Ovary (tissue), 9 donors: ENCODE data around the gene MORC4. TPM values are rescaled to one million over a fixed set of nuclear protein-coding genes. Genes with fewer than 3 reads are reported as not detected.

ENCODE experiments used
- DNase-seq, 5 donors: peaks; one replicate each; pipeline ENCODE4 v3.0.0-alpha.2; 2019 to 2020
- H3K27ac ChIP-seq, 2 donors: fragments of 200-600 bp; one replicate each; pipeline versions ENCODE4 v1.5.1 to v1.8.0; 2019 to 2022
- H3K27me3 ChIP-seq: fragments of 200-600 bp; one replicate; pipeline ENCODE4 v1.8.0; 2022
- H3K36me3 ChIP-seq: fragments of 200-600 bp; sonication (generic); one replicate; pipeline ENCODE4 v1.5.1; 2019
- H3K4me1 ChIP-seq: one replicate; pipeline ENCODE4 v1.8.1; 2013; ENCODE audit warnings: mild to moderate bottlenecking, moderate library complexity; ENCODE audit not compliant: insufficient read depth
- H3K4me3 ChIP-seq: fragments of 200-600 bp; sonication (generic); one replicate; pipeline ENCODE4 v1.5.1; 2017
- H3K9me3 ChIP-seq, 2 donors: fragments of 200-600 bp in 1 of 2; sonication (generic) in 1 of 2; one replicate each; pipeline versions ENCODE4 v1.5.1 to v1.8.1; 2013 to 2019; ENCODE audit warnings: mild to moderate bottlenecking in 1 of 2, moderate library complexity in 1 of 2
- CTCF ChIP-seq, 3 donors: fragments of 450-650 bp in 2 of 3; fragments of 200-600 bp in 1 of 3; IDR thresholded peaks; one replicate each; pipeline versions ENCODE4 v1.5.1 to v1.8.0; 2016 to 2022; ENCODE audit warnings: antibody characterized with exemption in 3 of 3, mild to moderate bottlenecking in 1 of 3
- EP300 ChIP-seq: sonication (generic); formaldehyde crosslinking; IDR thresholded peaks from one replicate; pipeline ENCODE4 v1.6.1; 2017; ENCODE audit warnings: antibody characterized with exemption
- POLR2A ChIP-seq: fragments of 450-650 bp; IDR thresholded peaks from one replicate; pipeline ENCODE4 v1.6.1; 2017; ENCODE audit warnings: antibody characterized with exemption, mild to moderate bottlenecking, moderate library complexity
- WGBS, 3 donors: extraction: QIAGEN DNeasy Blood & Tissue Kit in 1 of 3; methylation state at CpG; one replicate each; pipeline versions ENCODE4 v1.1.5 to v1.1.7; 2013 to 2017; 5-methylcytosine and 5-hydroxymethylcytosine counted together
- intact Hi-C, 4 donors: fragments of 100-400 bp; cut with DNase I; formaldehyde crosslinking; loops; one replicate each; pipeline versions ENCODE4 v1.11.0 to v1.15.1; 2022 to 2023
- polyA plus RNA-seq, 2 donors: library from polyadenylated mRNA; stranded (reverse); fragments of 200-250 nt in 1 of 2; fragments of 350-450 nt in 1 of 2; fragmentation: Illumina TruSeq in 1 of 2; extraction: RNeasy Lipid Tissue Mini Kit (QIAGEN cat#74804) in 1 of 2; gene quantifications; one replicate each; pipeline ENCODE4 v1.2.3, GENCODE V29; 2013 to 2014
- total RNA-seq, 7 donors: library from RNA; depleted of rRNA in 2 of 7; stranded (reverse); fragments of >200 nt in 2 of 7; fragmentation: NEBNext Ultra II Directional in 3 of 7; extraction: Animal tissue kit (Norgen Biotek cat#: 25700) in 3 of 7; gene quantifications; one replicate each; pipeline versions ENCODE4 v1.1.0 to v1.2.4, GENCODE V29; 2016 to 2023
- donor health status: DM: no; HTN: no; CAD: no; lungs with moderate emphysema.
- donor health status: DM: no; HTN: no; CAD: no.
- donor health status: Bipolar disorder and iron deficiency.
- donor health status: DM: yes; HTN: yes; CAD: no.
- donor health status: DM: no; HTN: no; CAD: no.
- donor health status: DM: yes; HTN: yes; CAD: no.

Gene MORC4
- total and polyA plus RNA-seq, 9 donors: 9.6 to 26.4 (median 19.4) TPM

- Histone ChIP-seq H3K4me1 (no peaks in the 10 kb centered on the region), H3K9me3 (no peaks in the 10 kb centered on the region), H3K27me3 (no peaks in the 10 kb centered on the region), H3K36me3 (no peaks in the 10 kb centered on the region), H3K27ac (no peak overlapping the region), H3K4me3 (no peak overlapping the region)
- no peak for TF ChIP-seq EP300
- TF ChIP-seq POLR2A: no peak
- no peak for TF ChIP-seq CTCF (IDR thresholded peaks at IDR 0.05)
- no peak for DNase-seq
- intact Hi-C loops: no loop called here
- 10 to 24% (median 16%) methylated on average over 1 of the region's 1 CpG for WGBS, 3 donors
Measured at GRCh38 chrX:107014936-107015335, 14.9 kb upstream of the MORC4 start.

- H3K4me1 ChIP-seq: no peaks in the 10 kb centered on the region
- intact Hi-C loops: no loop called here
Measured at GRCh38 chrX:107008034-107008433, 8.0 kb upstream of the MORC4 start.

GRCh38 chrX:106999002-106999975 lies 723 bp downstream of the MORC4 start:
- Histone ChIP-seq H3K4me1 (no peaks in the 10 kb centered on the region), H3K9me3 (no peaks in the 10 kb centered on the region), H3K27me3 (no peaks in the 10 kb centered on the region), H3K36me3 (no peaks in the 10 kb centered on the region), H3K27ac (peak overlapping the region; percentile 35 to 69), H3K4me3 (peak overlapping the region; percentile 59)
- DNase-seq: peak; percentile 20 to 70 (median 49)
- 29 to 45% (median 45%) methylated on average over 70 to 88 of the region's 88 CpGs for WGBS, 3 donors
- TF ChIP-seq CTCF (IDR thresholded peaks at IDR 0.05) (peak in 2 of 3 donors; percentile 15 to 22), POLR2A (no peak), EP300 (no peak)
- intact Hi-C loops: no loop called here

More at GRCh38 chrX:107008034-107008433, 8.0 kb upstream of the MORC4 start:
- no peaks in the 10 kb centered on the region for H3K36me3 ChIP-seq
- no peak for DNase-seq
- no peak overlapping the region for H3K4me3 ChIP-seq
- no peaks in the 10 kb centered on the region for H3K27me3 ChIP-seq
- H3K9me3 ChIP-seq: no peaks in the 10 kb centered on the region
- no peak overlapping the region for H3K27ac ChIP-seq
- TF ChIP-seq EP300 (no peak), POLR2A (no peak), CTCF (IDR thresholded peaks at IDR 0.05) (no peak)
- 74 to 85% (median 80%) methylated on average over 2 to 4 of the region's 4 CpGs for WGBS, 3 donors

GRCh38 chrX:106997611-106998010 lies 2.4 kb downstream of the MORC4 start:
- Histone ChIP-seq H3K36me3 (no peaks in the 10 kb centered on the region), H3K27ac (no peak overlapping the region), H3K9me3 (no peaks in the 10 kb centered on the region), H3K4me3 (no peak overlapping the region), H3K27me3 (no peaks in the 10 kb centered on the region), H3K4me1 (no peaks in the 10 kb centered on the region)
- intact Hi-C loops: no loop called here
- 61 to 72% (median 66%) methylated on average over 3 of the region's 3 CpGs for WGBS, 3 donors
- DNase-seq: no peak
- TF ChIP-seq POLR2A: no peak
- TF ChIP-seq CTCF (IDR thresholded peaks at IDR 0.05): no peak
- TF ChIP-seq EP300: no peak
